ENCODE data around the gene NEDD9.

The NEDD9 gene

DNA sequence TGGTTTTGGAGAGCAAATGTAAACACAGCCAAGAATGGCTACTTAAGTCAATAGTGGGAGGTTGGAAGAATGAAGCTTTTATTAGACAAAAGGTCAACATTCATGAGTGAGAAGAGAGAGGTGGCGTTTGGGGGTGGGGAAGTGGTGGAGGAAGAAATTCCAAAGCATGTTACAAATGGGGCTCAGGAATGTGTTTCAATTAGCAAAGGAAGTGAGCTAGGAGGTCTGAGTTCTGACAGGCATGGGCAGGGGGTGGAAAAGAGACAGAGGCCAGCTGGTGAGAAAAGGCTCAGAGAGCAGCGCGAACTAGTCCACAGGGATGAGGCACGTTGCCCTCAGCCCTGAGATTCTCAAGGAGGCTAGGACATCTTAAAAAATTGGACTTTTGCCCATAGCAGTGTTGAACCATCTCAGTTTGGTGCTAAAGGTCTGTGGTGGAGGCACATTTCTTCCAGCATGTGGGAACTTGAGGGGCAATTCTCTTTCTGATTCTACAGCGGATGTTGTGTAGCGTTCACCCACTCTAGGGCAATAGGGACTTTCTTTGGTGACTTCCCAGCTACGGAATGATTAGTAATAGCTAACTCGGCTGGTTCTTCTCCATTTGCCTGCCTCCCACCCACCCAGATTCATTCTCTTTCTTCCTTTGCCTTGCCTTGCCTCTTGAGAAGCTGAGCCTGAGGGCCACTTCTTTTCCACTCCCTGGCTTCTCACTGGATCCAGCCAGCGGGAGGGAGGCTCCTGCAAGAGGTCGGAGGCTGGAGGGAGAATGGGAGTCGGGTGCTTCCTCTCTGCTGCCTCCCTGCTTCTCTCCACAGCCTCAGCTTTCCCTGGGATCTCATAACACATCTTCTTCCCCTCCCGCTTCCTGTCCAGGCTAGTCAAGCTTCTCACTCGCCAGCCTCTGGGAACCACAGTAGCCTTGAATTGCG, 45.1 kb upstream of the NEDD9 start:
- Histone ChIP-seq H3K4me1 (no peaks in the 10 kb centered on the region), H3K27ac (no peak overlapping the region), H2AFZ (no peak overlapping the region), H3K9me3 (ENCODE audit: control insufficient read depth, low read length) (no peaks in the 10 kb centered on the region), H3K4me3 (ENCODE audit: low read depth, low read length) (no peak overlapping the region), H3K9ac (no peak overlapping the region), H3K36me3 (ENCODE audit: control insufficient read depth, insufficient read depth, low read length) (no peaks in the 10 kb centered on the region), H3K4me2 (ENCODE audit: low read length) (no peak overlapping the region), H3K27me3 (ENCODE audit: control insufficient read depth, insufficient read depth, low read length) (no peaks in the 10 kb centered on the region), H3K79me2 (no peaks in the 10 kb centered on the region)
- TF ChIP-seq, protein P1, sequence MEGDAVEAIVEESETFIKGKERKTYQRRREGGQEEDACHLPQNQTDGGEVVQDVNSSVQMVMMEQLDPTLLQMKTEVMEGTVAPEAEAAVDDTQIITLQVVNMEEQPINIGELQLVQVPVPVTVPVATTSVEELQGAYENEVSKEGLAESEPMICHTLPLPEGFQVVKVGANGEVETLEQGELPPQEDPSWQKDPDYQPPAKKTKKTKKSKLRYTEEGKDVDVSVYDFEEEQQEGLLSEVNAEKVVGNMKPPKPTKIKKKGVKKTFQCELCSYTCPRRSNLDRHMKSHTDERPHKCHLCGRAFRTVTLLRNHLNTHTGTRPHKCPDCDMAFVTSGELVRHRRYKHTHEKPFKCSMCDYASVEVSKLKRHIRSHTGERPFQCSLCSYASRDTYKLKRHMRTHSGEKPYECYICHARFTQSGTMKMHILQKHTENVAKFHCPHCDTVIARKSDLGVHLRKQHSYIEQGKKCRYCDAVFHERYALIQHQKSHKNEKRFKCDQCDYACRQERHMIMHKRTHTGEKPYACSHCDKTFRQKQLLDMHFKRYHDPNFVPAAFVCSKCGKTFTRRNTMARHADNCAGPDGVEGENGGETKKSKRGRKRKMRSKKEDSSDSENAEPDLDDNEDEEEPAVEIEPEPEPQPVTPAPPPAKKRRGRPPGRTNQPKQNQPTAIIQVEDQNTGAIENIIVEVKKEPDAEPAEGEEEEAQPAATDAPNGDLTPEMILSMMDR (IDR thresholded peaks at IDR 0.05) = no peak

DNA sequence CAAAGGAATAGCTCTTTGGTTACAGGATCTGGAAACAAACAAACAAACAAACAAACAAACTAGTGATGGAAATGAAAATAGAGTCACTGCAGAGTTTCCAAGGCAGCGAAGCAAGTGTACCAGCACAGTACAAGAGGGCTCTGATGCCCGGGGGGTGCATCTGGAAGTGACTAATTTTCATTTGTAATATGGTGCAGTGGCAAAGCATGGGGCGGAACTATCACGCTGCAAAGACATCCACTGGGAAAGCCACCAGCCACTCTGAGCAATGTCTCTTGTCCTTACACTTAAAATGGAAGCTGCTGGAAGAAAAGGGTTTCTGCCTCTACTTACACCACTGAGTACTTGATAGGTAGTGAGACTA, 44.4 kb upstream of the NEDD9 start:
- Histone ChIP-seq H3K79me2 (no peaks in the 10 kb centered on the region), H3K9ac (no peak overlapping the region), H3K27me3 (ENCODE audit: control insufficient read depth, insufficient read depth, low read length) (no peaks in the 10 kb centered on the region), H3K4me1 (no peaks in the 10 kb centered on the region), H3K9me3 (ENCODE audit: control insufficient read depth, low read length) (no peaks in the 10 kb centered on the region), H3K4me3 (ENCODE audit: low read depth, low read length) (no peak overlapping the region), H2AFZ (no peak overlapping the region), H3K27ac (no peak overlapping the region), H3K36me3 (ENCODE audit: control insufficient read depth, insufficient read depth, low read length) (no peaks in the 10 kb centered on the region), H3K4me2 (ENCODE audit: low read length) (no peak overlapping the region)
- TF ChIP-seq, protein P1 (IDR thresholded peaks at IDR 0.05) = no peak

DNA sequence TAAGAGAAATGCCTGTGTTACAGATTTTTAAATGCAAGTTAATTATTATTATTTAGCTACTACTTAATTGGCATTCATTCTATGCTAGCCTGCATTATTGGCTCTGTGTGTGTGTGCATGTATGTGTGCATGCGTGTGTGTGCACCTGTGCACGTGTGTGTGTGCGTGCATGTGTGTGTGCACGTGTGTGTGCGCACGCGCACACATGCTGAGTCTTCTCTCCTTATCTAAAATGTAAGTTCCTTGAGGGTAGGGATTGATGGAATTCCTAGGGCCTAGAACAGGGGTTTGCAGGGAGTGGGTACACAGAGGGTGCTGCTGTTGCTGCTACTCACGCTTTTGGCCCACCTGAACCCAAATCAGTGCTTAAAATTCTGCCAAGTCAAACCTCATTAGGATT, 43.8 kb upstream of the NEDD9 start:
- Histone ChIP-seq H3K36me3 (ENCODE audit: control insufficient read depth, insufficient read depth, low read length) (no peaks in the 10 kb centered on the region), H3K27me3 (ENCODE audit: control insufficient read depth, insufficient read depth, low read length) (no peaks in the 10 kb centered on the region), H3K9me3 (ENCODE audit: control insufficient read depth, low read length) (no peaks in the 10 kb centered on the region), H2AFZ (no peak overlapping the region), H3K27ac (no peak overlapping the region), H3K79me2 (no peaks in the 10 kb centered on the region), H3K9ac (no peak overlapping the region), H3K4me3 (ENCODE audit: low read depth, low read length) (no peak overlapping the region), H3K4me1 (no peaks in the 10 kb centered on the region), H3K4me2 (ENCODE audit: low read length) (no peak overlapping the region)
- TF ChIP-seq, protein P1 (IDR thresholded peaks at IDR 0.05) = no peak

DNA sequence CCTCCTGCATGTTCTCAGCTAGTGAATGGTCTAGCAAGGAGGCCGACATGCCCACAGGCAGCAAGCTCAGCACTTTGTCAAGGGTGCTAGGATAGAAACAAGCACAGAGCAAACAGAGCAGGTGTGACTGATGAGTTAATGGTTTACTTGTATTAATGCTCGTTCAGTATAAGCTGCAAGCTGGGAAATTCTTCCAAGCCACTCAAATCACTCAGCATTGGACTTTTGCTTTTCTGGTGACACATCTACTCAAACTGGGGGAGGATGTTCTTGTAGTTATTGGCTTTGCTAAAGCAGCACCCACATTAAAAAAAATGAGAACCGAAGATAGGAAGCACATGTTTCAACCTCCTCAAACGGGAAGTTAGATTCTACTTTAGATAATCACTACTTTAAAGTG, 43.1 kb upstream of the NEDD9 start:
- Histone ChIP-seq H3K4me2 (ENCODE audit: low read length) (no peak overlapping the region), H2AFZ (no peak overlapping the region), H3K79me2 (no peaks in the 10 kb centered on the region), H3K27ac (no peak overlapping the region), H3K27me3 (ENCODE audit: control insufficient read depth, insufficient read depth, low read length) (no peaks in the 10 kb centered on the region), H3K9ac (no peak overlapping the region), H3K4me1 (no peaks in the 10 kb centered on the region), H3K9me3 (ENCODE audit: control insufficient read depth, low read length) (no peaks in the 10 kb centered on the region), H3K36me3 (ENCODE audit: control insufficient read depth, insufficient read depth, low read length) (no peaks in the 10 kb centered on the region), H3K4me3 (ENCODE audit: low read depth, low read length) (no peak overlapping the region)
- TF ChIP-seq, protein P1 (IDR thresholded peaks at IDR 0.05) = no peak

Measured in parathyroid adenoma (tissue), 2 donors.